ENCODE data around the gene CRYAA. TPM values are rescaled to one million over a fixed set of nuclear protein-coding genes. Genes with fewer than 3 reads are reported as not detected.
"Not testable (repeated sequence)": the region's sequence is repeated elsewhere in the genome, so short reads cannot be mapped to it uniquely, and the experiment has no call there.

CRYAA gene
- polyA plus RNA-seq, 1 donor, result not detected

DNA sequence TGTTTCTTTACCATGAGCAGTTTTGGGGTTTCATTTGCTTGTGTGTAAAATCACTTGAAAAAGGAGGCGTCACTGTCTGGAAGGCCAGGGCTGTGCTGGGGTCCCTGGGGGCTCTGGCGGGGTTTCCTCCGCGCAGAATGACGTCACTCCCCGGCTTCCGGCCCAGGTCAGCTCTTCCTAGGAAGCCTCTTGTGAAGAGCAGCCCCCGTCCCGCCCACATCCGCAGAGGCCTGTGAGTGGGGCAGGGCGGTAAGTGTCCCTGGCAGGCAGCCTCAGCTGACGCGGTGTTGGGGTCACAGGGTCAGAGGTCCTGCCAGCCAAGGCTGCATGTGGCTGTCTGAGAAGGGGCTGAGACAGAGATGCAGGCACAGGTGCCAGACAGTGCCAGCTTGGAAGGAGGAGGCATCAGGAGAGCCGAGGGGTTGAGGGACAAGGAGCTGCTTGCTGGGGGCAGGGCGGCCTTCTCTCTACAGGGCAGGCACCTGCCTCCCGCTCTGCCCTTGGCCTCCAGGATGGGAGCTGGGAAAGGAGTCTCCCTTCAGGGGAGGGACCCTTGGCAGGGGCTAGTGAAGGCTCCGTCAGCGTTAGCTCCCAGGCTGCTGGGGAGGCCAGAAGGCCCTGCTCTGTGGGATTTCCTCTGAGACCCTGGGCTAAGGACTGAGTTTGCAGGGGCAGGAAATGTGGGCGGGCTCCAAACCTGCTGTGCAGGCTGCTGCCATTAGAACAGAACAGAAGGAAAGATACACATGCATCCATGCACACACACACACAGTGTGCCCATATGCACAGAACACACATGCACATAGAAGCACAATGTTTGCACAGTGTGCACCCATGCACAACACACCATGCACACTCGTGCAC lies 8.5 kb downstream of the CRYAA start:
- not testable (repeated sequence) for DNase-seq (ENCODE audit: low read depth)

GRCh38 chr21:43178175-43178826 lies 9.5 kb downstream of the CRYAA start:
- not testable (repeated sequence) for DNase-seq (ENCODE audit: low read depth)

- DNase-seq (ENCODE audit: low read depth), result not testable (repeated sequence)
Measured at GRCh38 chr21:43181033-43181432, 12.2 kb downstream of the CRYAA start.

- DNase-seq (ENCODE audit: low read depth), result not testable (repeated sequence)
Measured at GRCh38 chr21:43187268-43187667, 18.5 kb downstream of the CRYAA start.

GRCh38 chr21:43187715-43188114 lies 18.9 kb downstream of the CRYAA start:
- no peak for DNase-seq (ENCODE audit: low read depth)

DNA sequence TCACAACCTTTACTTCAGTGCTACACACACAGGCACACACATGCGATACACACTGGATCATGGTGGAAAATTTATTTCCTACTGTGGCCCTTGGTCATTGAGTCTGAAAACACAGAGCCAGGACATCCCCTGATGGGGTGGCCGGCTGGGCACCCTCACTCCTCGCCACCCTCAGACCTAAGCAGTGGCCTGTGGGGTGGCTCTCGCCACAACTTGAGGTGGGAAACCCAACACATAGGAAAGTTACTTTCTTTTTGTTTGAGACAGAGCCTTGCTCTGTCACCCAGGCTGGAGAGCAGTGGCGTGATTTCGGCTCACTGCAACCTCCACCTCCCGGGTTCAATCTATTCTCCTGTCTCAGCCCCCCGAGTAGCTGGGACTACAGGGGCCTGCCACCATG lies 19.4 kb downstream of the CRYAA start:
- no peak for DNase-seq (ENCODE audit: low read depth)

- no peak for DNase-seq (ENCODE audit: low read depth)
Measured at GRCh38 chr21:43188592-43189210, 19.9 kb downstream of the CRYAA start.

DNA sequence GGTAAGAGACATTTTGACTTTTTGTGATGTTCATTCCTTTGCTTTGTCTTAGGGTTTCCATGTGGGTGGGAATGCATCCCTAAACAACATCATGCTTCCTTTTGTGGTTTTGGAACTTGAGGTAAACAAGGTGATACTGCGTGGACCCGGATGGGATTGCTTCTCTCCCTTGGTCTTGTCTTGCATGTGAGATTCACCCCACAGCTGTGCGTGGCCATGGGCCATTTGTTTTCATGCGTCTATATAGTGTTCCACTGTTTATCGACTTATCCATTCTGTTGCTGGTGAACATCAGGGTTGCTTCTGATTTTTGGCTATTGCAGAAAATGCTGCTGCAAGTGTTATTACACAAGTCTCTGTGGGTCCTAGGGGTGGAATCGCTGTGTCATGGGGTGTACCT lies 21.1 kb downstream of the CRYAA start:
- no peak for DNase-seq (ENCODE audit: low read depth)

- no peak for DNase-seq (ENCODE audit: low read depth)
Measured at GRCh38 chr21:43190544-43190943, 21.7 kb downstream of the CRYAA start.

GRCh38 chr21:43190951-43191350 lies 22.1 kb downstream of the CRYAA start:
- DNase-seq (ENCODE audit: low read depth), result no peak

GRCh38 chr21:43191521-43191920 lies 22.7 kb downstream of the CRYAA start:
- no peak for DNase-seq (ENCODE audit: low read depth)

- no peak for DNase-seq (ENCODE audit: low read depth)
Measured at GRCh38 chr21:43191971-43192370, 23.2 kb downstream of the CRYAA start.

GRCh38 chr21:43192501-43193081 lies 23.8 kb downstream of the CRYAA start:
- DNase-seq (ENCODE audit: low read depth), result no peak

DNA sequence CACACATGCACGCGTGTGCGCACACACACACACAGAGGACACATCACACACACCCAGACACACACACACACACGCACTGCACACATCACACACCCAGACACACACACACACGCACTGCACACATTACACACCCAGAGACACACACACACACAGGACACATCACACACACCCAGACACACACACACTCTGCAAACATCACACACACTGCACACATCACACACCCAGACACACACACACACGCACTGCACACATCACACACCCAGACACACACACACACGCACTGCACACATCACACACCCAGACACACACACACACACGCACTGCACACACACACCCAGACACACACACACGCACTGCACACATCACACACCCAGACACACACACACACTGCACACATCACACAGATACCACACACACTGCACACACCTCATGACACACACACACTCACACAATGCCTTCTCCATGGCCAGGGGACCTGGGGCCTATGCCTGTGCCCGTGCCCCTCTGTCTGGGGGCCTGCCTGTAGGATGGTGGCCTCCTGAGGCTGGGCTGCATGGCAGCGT lies 24.4 kb downstream of the CRYAA start:
- DNase-seq (ENCODE audit: low read depth), result no peak

- no peak for DNase-seq (ENCODE audit: low read depth)
Measured at GRCh38 chr21:43193651-43194302, 25.0 kb downstream of the CRYAA start.

- no peak for DNase-seq (ENCODE audit: low read depth)
Measured at GRCh38 chr21:43194303-43195120, 25.7 kb downstream of the CRYAA start.

DNA sequence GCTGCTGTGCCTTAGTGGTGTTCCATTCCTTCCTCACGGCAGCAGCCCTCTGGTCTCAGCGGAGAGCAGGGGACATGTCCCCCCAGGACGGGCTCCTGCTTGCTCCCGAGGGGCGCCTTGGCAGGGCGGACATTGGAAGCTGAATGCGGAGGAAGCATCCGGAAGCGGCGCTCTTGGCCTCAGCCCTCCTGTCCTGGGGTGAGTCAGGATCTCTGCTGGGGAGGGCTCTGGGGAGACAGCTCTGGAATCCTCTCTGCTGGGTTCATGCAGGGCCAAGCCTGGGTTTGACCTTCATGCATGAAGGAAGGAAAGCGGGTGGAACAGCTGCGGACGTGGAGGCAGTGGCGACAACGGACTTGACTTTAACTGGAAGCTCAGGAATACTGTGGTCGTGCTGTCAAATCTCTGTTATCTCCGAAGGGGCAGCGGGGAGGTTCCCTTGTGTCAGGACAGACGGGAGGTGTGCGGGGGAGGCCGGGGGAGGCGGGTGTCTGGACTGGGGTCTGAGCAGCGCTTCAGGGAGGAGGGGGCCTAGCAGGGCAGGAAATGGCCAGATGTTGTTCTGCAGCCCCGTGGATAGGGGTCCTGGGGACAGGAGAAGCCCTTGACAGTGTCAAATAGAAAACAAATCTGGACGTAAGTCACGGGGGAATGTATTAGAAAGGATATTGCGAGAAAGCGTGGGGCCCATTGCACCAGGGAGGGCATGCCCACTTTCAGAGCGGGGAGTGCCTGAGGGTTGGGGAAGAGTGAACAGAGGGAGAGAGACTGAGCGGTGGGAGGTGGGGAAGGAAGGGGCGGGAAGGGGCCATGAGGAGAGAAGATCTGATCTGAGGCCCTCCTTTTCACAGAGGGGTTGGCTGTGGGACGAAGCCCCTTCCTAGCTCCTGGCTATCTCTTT lies 26.6 kb downstream of the CRYAA start:
- DNase-seq (ENCODE audit: low read depth), result no peak

DNA sequence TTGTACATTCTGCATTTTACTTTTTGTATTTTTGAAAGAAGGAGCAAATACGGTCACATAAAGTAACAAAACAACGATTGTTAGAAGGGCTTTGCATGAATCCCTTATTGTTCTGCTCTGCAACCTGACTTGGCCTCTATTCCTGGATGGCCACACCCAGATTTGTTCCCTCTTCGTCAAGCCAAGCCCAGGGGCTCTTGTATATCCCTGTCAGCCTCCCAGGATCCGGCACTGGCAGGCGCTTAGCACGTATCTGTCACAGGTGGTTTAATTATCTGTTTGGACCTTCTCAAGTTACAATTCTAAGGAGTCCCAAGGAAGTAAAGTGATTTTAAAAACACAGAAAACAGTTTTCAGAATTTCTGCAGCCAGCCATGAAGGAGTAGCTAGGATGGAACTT lies 28.0 kb downstream of the CRYAA start:
- no peak for DNase-seq (ENCODE audit: low read depth)

GRCh38 chr21:43198376-43198775 lies 29.6 kb downstream of the CRYAA start:
- no peak for DNase-seq (ENCODE audit: low read depth)

DNA sequence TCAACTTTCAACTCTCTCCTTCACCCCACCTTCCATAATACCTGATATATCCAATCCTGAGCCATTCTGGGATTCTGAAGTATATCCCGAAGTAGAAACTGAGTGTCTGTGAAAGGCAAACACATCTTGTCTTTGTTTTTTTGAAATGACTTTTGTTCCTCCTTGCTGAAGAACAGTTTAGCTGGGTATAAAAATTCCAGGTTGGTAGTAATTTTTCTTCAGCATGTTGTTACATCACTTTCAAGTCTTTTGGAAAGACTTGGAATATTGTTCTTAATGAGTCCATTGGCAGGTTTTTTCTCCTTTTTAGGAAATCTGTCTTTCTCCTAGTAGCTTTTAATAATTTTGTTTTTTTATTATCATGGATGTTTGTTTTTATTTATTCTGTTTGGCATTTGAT lies 32.7 kb downstream of the CRYAA start:
- DNase-seq (ENCODE audit: low read depth), result no peak
